HG03558 (cell line): ENCODE measurements around the gene SUCLG2.

Source experiments
- ATAC-seq: cut with Tn5 transposase; IDR thresholded peaks from one replicate; pipeline ENCODE4 v1.9.1; 2021; ENCODE audit warnings: moderate number of reproducible peaks; ENCODE audit not compliant: unreplicated experiment; ENCODE audit errors: extremely low read depth

SUCLG2 gene

GRCh38 chr3:67414740-67415139, 239.7 kb downstream of the SUCLG2 start:
- no peak for ATAC-seq

GRCh38 chr3:67405193-67405592, 249.2 kb downstream of the SUCLG2 start:
- ATAC-seq, result no peak

GRCh38 chr3:67402873-67403272, 251.5 kb downstream of the SUCLG2 start:
- no peak for ATAC-seq

- no peak for ATAC-seq
Observed at GRCh38 chr3:67401921-67402320, 252.5 kb downstream of the SUCLG2 start.

GRCh38 chr3:67400476-67400875, 253.9 kb downstream of the SUCLG2 start:
- ATAC-seq, result no peak

- ATAC-seq, result peak; percentile 88
Observed at GRCh38 chr3:67389176-67389575, 265.2 kb downstream of the SUCLG2 start.

GRCh38 chr3:67388738-67389137, 265.7 kb downstream of the SUCLG2 start:
- no peak for ATAC-seq

GRCh38 chr3:67386451-67386850, 268.0 kb downstream of the SUCLG2 start:
- ATAC-seq, result no peak

GRCh38 chr3:67384760-67385397, 269.5 kb downstream of the SUCLG2 start:
- no peak for ATAC-seq

GRCh38 chr3:67384016-67384415, 270.4 kb downstream of the SUCLG2 start:
- ATAC-seq, result no peak

GRCh38 chr3:67383379-67383778, 271.0 kb downstream of the SUCLG2 start:
- ATAC-seq, result no peak

GRCh38 chr3:67382536-67382935, 271.9 kb downstream of the SUCLG2 start:
- no peak for ATAC-seq

GRCh38 chr3:67381667-67382272, 272.6 kb downstream of the SUCLG2 start:
- ATAC-seq, result no peak

GRCh38 chr3:67380118-67380517, 274.3 kb downstream of the SUCLG2 start:
- ATAC-seq, result no peak

GRCh38 chr3:67377299-67377698, 277.1 kb downstream of the SUCLG2 start:
- ATAC-seq, result no peak

GRCh38 chr3:67376416-67376815, 278.0 kb downstream of the SUCLG2 start:
- ATAC-seq, result no peak

- no peak for ATAC-seq
Observed at GRCh38 chr3:67375976-67376375, 278.4 kb downstream of the SUCLG2 start.

GRCh38 chr3:67362686-67363085, 291.7 kb downstream of the SUCLG2 start:
- no peak for ATAC-seq

GRCh38 chr3:67361770-67362169, 292.6 kb downstream of the SUCLG2 start:
- no peak for ATAC-seq

GRCh38 chr3:67361323-67361722, 293.1 kb downstream of the SUCLG2 start:
- ATAC-seq, result no peak

GRCh38 chr3:67357610-67358458, 296.6 kb downstream of the SUCLG2 start:
- no peak for ATAC-seq
